PC-3 (cell line): ENCODE results near the gene MRPS27. TPM values are rescaled to one million over a fixed set of nuclear protein-coding genes. Genes with fewer than 3 reads are reported as not detected.

Experiments
- ATAC-seq: fragments of 200-7000 bp; cut with Tn5 transposase; 2 replicates; pipeline ENCODE4 v1.9.1; 2020; ENCODE audit warnings: mild to moderate bottlenecking, moderate library complexity
- BruUV-seq: library from RNA; stranded (reverse); fragments of 400-500 nt; replicated peaks from 2 replicates; lab custom pipeline; 2021; lab: Mats Ljungman, UMichigan
- CTCF ChIA-PET: fragments of 300-600 bp; sonication (Branson Sonifier 250); formaldehyde crosslinking; loops from one replicate; lab custom pipeline; 2022; ENCODE audit warnings: antibody characterized with exemption; lab: Charles Lee
- POLR2A ChIA-PET: fragments of 300-600 bp; sonication (Branson Sonifier 250); formaldehyde crosslinking; loops from one replicate; lab custom pipeline; 2022; ENCODE audit warnings: antibody characterized with exemption; ENCODE audit not compliant: unreplicated experiment; lab: Charles Lee
- DNase-seq: peaks from one replicate; pipeline ENCODE4 v3.0.0-alpha.2; 2015
- H2AFZ ChIP-seq: fragments of 300-600 bp; sonication (generic); 2 replicates; pipeline ENCODE4 v1.6.0; 2016; ENCODE audit warnings: antibody characterized with exemption, low read length
- H3F3A ChIP-seq: fragments of 300-600 bp; sonication (generic); one replicate; pipeline ENCODE4 v1.6.0; 2017; ENCODE audit warnings: antibody characterized with exemption, low read length, control low read depth, mild to moderate bottlenecking; ENCODE audit not compliant: unreplicated experiment
- H3K27ac ChIP-seq: fragments of 300-600 bp; sonication (generic); 2 replicates; pipeline ENCODE4 v1.5.1; 2016; ENCODE audit warnings: mild to moderate bottlenecking, low read length
- H3K27me3 ChIP-seq: fragments of 300-600 bp; sonication (generic); 2 replicates; pipeline ENCODE4 v1.6.1; 2016; ENCODE audit warnings: low read length, mixed read lengths
- H3K36me3 ChIP-seq: fragments of 300-600 bp; sonication (generic); 2 replicates; pipeline ENCODE4 v1.6.1; 2016; ENCODE audit warnings: low read depth, mixed run types, low read length, mixed read lengths
- H3K4me1 ChIP-seq: fragments of 300-600 bp; sonication (generic); 2 replicates; pipeline ENCODE4 v1.5.1; 2016; ENCODE audit warnings: low read length; ENCODE audit not compliant: insufficient read depth
- H3K4me2 ChIP-seq: fragments of 300-600 bp; sonication (generic); 2 replicates; pipeline ENCODE4 v1.6.0; 2016; ENCODE audit warnings: low read length
- H3K4me3 ChIP-seq: fragments of 300-600 bp; sonication (generic); 2 replicates; pipeline ENCODE4 v1.5.1; 2016; ENCODE audit warnings: mild to moderate bottlenecking, low read length, mixed read lengths
- H3K79me2 ChIP-seq: fragments of 300-600 bp; sonication (generic); 2 replicates; pipeline ENCODE4 v1.6.1; 2017; ENCODE audit warnings: low read length, mixed read lengths
- H3K9ac ChIP-seq: fragments of 300-600 bp; sonication (generic); 2 replicates; pipeline ENCODE4 v1.6.0; 2016; ENCODE audit warnings: mild to moderate bottlenecking, low read length
- H3K9me2 ChIP-seq: fragments of 300-600 bp; sonication (generic); replicated peaks from 2 replicates; pipeline ENCODE4 v1.6.1; 2016; ENCODE audit warnings: mixed run types, low read length, mixed read lengths
- H3K9me3 ChIP-seq: fragments of 300-600 bp; sonication (generic); 2 replicates; pipeline ENCODE4 v1.6.1; 2016; ENCODE audit warnings: low read length, mixed read lengths
- H4K20me1 ChIP-seq: fragments of 300-600 bp; sonication (generic); 2 replicates; pipeline ENCODE4 v1.6.1; 2016; ENCODE audit warnings: low read length, mixed read lengths
- EZH2 ChIP-seq: fragments of 300-600 bp; sonication (generic); IDR thresholded peaks from one replicate; pipeline ENCODE4 v1.6.1; 2017; ENCODE audit warnings: antibody characterized with exemption, mild to moderate bottlenecking, low read length; ENCODE audit not compliant: unreplicated experiment
- EZH2phosphoT487 ChIP-seq: fragments of 300-600 bp; sonication (generic); IDR thresholded peaks from 2 replicates; pipeline ENCODE4 v1.6.1; 2018; ENCODE audit warnings: mild to moderate bottlenecking, antibody characterized with exemption, low read length, borderline replicate concordance
- intact Hi-C: fragments of 100-400 bp; cut with micrococcal nuclease; formaldehyde crosslinking; loops from 2 replicates; pipeline ENCODE4 v1.9.0; 2023
- total RNA-seq: library from RNA; depleted of rRNA; stranded (reverse); fragments of >200 nt; gene quantifications from 2 replicates; pipeline ENCODE4 v1.2.3, GENCODE V29; 2014
- TF ChIP-seq, protein P1 (sequence below): fragments of 300-600 bp; sonication (generic); conservative IDR thresholded peaks from 2 replicates; pipeline ENCODE4 v1.5.1; 2017; ENCODE audit warnings: antibody characterized with exemption, low read depth, mild to moderate bottlenecking, low read length

The MRPS27 gene
- total RNA-seq, 1 experiment from 2014 or later: 59.0 TPM

DNA sequence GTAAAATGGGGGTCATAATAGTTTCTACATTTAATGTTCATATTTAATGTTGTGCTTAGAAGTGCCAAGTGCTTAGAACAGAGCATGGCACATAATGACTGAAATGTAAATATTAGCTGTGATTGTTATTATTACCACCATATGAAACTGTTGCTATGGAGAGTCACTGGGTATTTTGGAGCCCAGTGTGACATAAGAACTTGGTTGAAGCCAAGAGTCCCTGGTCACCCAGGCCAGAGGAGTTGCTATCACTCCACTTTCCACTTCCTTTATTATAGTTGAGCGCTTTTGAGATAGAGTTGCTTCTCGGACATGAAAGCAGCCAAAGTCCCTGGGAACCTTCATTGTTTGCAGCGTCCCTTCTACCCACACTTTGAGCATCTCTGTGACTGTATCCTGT, 135.6 kb downstream of the MRPS27 start:
- TF ChIP-seq EZH2: no peak
- TF ChIP-seq, protein P1, sequence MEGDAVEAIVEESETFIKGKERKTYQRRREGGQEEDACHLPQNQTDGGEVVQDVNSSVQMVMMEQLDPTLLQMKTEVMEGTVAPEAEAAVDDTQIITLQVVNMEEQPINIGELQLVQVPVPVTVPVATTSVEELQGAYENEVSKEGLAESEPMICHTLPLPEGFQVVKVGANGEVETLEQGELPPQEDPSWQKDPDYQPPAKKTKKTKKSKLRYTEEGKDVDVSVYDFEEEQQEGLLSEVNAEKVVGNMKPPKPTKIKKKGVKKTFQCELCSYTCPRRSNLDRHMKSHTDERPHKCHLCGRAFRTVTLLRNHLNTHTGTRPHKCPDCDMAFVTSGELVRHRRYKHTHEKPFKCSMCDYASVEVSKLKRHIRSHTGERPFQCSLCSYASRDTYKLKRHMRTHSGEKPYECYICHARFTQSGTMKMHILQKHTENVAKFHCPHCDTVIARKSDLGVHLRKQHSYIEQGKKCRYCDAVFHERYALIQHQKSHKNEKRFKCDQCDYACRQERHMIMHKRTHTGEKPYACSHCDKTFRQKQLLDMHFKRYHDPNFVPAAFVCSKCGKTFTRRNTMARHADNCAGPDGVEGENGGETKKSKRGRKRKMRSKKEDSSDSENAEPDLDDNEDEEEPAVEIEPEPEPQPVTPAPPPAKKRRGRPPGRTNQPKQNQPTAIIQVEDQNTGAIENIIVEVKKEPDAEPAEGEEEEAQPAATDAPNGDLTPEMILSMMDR: no peak
- TF ChIP-seq EZH2phosphoT487: no peak
- Histone ChIP-seq H3K4me2 (no peak overlapping the region), H3K27ac (no peak overlapping the region), H3K9me3 (no peaks in the 10 kb centered on the region), H4K20me1 (no peaks in the 10 kb centered on the region), H3K36me3 (no peaks in the 10 kb centered on the region), H2AFZ (no peak overlapping the region), H3K4me1 (peaks cover 8% of the 10 kb centered on the region), H3F3A (no peaks in the 10 kb centered on the region), H3K4me3 (no peak overlapping the region), H3K9me2 (no peaks in the 10 kb centered on the region), H3K27me3 (no peaks in the 10 kb centered on the region), H3K79me2 (no peaks in the 10 kb centered on the region), H3K9ac (no peak overlapping the region)
- DNase-seq: no peak
- ChIA-PET POLR2A (no interaction called here), CTCF (no interaction called here)
- ATAC-seq: no peak
- intact Hi-C loops: no loop called here
- no TSS peak for BruUV-seq

DNA sequence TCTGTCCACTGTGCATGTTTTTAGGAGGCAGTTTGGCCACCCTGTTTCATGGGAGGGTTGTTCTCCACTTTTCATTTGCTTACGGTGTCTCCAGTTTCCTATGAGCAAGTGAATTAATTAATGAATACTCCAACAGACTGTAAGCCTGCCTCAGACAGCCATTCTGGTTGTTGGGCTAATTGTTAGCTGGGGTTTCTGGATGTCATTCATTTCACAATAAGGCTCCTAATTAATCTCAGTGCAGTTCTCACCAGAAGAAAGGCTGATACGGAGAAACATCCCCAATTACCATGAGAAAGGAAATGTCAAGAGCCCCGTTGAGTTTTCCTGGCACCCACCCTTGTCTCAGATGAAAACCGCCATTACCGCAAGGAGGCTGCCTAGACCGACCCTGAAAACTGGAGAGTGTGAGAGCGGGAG, 136.9 kb downstream of the MRPS27 start:
- intact Hi-C loops: no loop called here
- DNase-seq (no peak), ATAC-seq (no peak)
- Histone ChIP-seq H3F3A (no peaks in the 10 kb centered on the region), H3K4me3 (no peak overlapping the region), H3K79me2 (no peaks in the 10 kb centered on the region), H4K20me1 (no peaks in the 10 kb centered on the region), H3K4me1 (peaks cover 19% of the 10 kb centered on the region), H3K9ac (no peak overlapping the region), H2AFZ (no peak overlapping the region), H3K27ac (no peak overlapping the region), H3K36me3 (no peaks in the 10 kb centered on the region), H3K9me2 (no peaks in the 10 kb centered on the region), H3K4me2 (no peak overlapping the region), H3K27me3 (no peaks in the 10 kb centered on the region), H3K9me3 (no peaks in the 10 kb centered on the region)
- CTCF ChIA-PET: no interaction called here
- POLR2A ChIA-PET: no interaction called here
- no TSS peak for BruUV-seq
- TF ChIP-seq, protein P1: no peak
- TF ChIP-seq EZH2phosphoT487 (no peak), EZH2 (no peak)

DNA sequence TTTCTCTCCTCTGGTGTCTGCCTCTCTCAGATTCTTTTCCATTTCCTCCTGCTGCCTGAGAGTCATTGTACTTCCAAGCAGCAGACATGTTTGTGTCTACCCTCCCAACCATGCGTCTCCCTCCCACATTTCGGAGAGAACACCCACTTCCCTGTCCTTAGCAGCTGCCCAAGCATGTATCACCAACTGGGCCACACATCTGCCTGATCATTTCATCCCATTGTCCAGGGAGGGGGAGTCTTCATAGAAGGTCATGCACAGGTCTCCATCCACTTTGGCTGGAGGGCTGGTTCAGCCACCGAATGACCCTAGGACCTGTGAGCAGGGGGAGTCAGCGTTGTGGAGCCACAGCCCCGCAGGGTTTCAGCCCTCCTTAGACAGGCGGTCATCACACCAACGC, 137.4 kb downstream of the MRPS27 start:
- BruUV-seq: no TSS peak
- ATAC-seq: no peak

More for the DNA sequence above, 137.4 kb downstream of the MRPS27 start:
- CTCF ChIA-PET: no interaction called here
- Histone ChIP-seq H3K36me3 (no peaks in the 10 kb centered on the region), H3K27ac (no peak overlapping the region), H3K4me2 (no peak overlapping the region), H3K9me2 (no peaks in the 10 kb centered on the region), H3K4me1 (peaks cover 19% of the 10 kb centered on the region), H3K9ac (no peak overlapping the region), H2AFZ (no peak overlapping the region), H4K20me1 (no peaks in the 10 kb centered on the region), H3K27me3 (no peaks in the 10 kb centered on the region), H3K9me3 (no peaks in the 10 kb centered on the region), H3K4me3 (no peak overlapping the region), H3F3A (no peaks in the 10 kb centered on the region), H3K79me2 (no peaks in the 10 kb centered on the region)
- intact Hi-C loops: no loop called here
- TF ChIP-seq EZH2phosphoT487 (no peak), EZH2 (no peak)
- TF ChIP-seq, protein P1: no peak
- DNase-seq: no peak
- POLR2A ChIA-PET: no interaction called here
